ENCODE data around the gene ALKBH7.
"Not testable (repeated sequence)": the region's sequence is repeated elsewhere in the genome, so short reads cannot be mapped to it uniquely, and the experiment has no call there.

Gene ALKBH7, protein sequence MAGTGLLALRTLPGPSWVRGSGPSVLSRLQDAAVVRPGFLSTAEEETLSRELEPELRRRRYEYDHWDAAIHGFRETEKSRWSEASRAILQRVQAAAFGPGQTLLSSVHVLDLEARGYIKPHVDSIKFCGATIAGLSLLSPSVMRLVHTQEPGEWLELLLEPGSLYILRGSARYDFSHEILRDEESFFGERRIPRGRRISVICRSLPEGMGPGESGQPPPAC

DNA sequence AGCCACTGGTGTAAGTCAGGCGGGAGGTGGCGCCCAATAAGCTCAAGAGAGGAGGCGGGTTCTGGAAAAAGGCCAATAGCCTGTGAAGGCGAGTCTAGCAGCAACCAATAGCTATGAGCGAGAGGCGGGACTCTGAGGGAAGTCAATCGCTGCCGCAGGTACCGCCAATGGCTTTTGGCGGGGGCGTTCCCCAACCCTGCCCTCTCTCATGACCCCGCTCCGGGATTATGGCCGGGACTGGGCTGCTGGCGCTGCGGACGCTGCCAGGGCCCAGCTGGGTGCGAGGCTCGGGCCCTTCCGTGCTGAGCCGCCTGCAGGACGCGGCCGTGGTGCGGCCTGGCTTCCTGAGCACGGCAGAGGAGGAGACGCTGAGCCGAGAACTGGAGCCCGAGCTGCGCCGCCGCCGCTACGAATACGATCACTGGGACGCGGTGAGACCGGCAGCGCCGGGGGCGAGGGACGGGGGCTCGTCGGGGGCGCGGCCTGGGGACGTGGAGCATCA is at the start of gene ALKBH7:
Gene ALKBH7 (plus strand): TSS at position 201 of the 502 bp plus-strand sequence. CDS start 27 bp downstream, at position 228.
- peak; percentile 85 to 96 (median 92) for DNase-seq (ENCODE audit: low read depth in 4 of 4, low spot score in 1 of 4)

DNA sequence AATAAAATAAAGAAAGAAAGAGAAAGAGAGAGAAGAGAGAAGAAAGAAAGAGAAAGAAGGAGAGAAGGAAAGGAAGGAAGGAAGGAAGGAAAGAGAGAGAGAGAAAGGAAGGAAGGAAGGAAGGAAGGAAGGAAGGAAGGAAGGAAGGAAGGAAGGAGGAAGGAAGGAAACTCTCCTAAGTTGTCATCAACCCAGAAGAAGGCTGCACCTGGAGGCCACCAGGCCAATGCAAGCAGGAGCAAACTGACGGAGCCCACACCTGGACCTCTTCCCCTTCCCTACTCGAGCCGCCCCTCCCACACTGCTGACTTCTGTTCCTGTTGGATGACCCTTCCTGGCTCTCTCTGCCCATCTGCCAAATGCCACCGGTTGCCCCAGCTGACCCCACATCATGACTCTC is 47.8 kb upstream of the ALKBH7 start:
- no peak for DNase-seq (ENCODE audit: low read depth in 4 of 4, low spot score in 1 of 4)

DNA sequence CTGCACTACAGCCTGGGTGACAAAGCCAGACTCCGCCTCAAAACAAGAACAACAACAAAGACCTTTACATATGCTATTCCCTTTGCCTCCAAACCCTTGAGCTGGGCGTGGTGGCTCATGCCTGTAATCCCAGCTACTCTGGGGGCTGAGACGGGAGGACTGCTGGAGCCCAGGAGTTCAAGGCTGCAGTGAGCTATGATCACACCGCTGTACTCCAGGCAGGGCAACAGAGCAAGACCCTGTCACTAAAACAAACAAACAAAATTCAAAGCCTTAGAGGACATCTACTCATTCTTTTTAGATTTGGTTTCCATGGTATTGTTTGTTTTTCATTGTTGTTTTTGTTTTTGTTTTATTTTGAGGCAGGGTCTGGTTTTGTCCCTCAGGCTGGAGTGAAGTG is 47.0 kb upstream of the ALKBH7 start:
- no peak for DNase-seq (ENCODE audit: low read depth in 4 of 4, low spot score in 1 of 4)

DNA sequence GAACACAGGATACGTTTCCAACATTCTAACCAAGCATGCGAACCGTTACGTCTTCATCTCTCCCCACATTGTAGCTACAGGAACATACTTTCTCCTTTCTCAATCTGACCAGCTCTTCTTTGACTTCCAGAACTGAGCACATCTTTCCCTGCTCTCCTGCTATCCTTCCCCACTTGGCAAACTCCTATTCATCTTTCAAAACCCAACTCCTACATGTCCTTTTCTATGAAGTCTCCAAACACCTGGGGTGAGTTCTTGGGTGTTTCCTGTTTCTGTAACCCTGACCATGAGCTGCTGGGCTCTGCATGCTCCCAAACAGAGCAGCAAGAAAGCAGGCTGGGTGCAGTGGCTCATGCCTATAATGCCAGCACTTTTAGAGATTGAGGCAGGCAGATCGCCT is 45.8 kb upstream of the ALKBH7 start:
- no peak for DNase-seq (ENCODE audit: low read depth in 4 of 4, low spot score in 1 of 4)

DNA sequence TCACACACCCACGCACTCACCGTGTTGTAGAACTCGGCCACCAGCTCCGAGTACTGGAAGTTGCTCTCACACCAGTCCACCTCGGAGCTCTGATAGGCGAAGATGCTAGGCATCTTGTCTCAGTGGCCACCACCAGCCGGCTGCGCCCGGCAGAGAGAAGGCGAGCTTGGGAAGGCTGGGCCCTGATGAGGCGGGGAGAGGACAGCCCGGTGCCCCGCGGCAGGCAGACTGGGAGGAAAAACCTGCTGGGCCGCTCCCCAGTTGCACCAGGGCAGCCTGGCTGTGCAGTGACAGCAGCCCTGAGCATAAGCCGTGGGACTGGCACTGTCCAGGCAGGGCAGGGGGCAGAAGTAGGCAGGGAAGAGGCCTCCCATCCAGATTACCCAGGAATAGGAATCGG is 39.2 kb upstream of the ALKBH7 start, which contains the start of gene ACER1:
Gene ACER1 (minus strand): TSS at position 174 of the 400 bp plus-strand sequence. CDS start 61 bp downstream, at position 113.
- no peak for DNase-seq (ENCODE audit: low read depth in 4 of 4, low spot score in 1 of 4)

DNA sequence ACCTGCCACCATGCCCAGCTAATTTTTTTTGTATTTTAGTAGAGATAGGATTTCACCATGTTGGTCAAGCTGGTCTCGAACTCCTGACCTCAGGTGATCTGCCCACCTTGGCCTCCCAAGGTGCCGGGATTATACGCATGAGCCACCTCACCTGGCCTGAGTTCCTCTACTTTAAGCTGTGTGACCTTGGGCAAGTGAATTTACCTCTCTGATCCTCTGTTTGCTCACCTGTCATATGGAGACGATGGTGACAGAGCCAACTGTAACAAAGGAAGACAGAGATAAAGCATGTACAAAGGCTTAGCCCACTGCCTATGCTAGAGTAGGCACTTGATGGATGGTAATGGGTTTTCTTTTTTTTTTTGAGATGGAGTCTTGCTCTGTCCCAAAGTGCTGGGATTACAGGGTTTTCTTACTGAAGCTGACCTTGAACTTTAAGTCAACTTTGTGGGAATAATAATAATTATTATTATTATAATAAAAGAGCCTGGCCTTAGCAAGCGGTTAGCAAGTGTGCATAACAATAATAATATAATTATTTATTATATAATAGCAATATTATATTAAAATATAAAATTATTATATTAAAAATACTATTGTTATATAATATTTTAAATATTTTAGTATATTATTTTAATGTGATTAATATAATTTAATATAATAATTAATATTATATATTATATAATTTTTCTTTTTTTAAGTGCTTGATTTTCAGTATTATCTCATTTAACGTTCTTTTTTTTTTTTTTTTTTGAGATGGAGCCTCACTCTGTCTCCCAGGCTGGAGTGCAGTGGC is 37.9 kb upstream of the ALKBH7 start:
- no peak for DNase-seq (ENCODE audit: low read depth in 4 of 4, low spot score in 1 of 4)

DNA sequence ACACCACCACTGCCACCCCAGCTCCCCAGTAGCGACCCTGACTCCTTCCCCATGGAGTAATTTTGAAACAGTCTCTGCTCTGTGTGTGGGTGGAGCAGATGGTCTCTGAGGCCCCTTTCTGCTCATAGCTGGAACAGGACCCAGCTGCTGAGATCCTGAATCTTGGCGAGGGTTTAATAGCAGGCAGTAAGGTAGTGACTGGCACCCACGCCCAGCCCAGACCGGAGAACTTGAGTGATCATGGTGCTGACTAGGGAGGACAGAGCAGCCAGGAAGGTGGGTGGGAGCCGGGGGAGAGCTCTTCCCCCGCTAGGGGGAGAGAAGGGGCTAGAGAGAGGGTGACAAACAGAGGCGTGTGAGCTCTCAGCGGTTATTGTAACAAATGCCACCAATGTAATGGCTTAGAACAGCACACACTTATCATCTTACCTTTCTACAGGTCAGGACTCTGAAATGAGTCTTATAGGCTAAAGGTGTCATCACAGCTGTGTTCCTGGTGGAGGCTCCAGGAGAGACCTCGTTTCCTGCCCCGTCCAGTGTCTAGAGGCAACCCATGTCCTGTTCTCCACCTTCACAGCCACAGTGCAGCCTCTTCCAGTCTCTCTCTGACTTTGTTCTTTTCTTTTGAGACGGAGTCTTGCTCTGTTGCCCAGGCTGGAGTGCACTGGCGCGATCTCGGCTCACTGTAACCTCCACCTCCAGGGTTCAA is 31.9 kb upstream of the ALKBH7 start:
- no peak for DNase-seq (ENCODE audit: low read depth in 4 of 4, low spot score in 1 of 4)

DNA sequence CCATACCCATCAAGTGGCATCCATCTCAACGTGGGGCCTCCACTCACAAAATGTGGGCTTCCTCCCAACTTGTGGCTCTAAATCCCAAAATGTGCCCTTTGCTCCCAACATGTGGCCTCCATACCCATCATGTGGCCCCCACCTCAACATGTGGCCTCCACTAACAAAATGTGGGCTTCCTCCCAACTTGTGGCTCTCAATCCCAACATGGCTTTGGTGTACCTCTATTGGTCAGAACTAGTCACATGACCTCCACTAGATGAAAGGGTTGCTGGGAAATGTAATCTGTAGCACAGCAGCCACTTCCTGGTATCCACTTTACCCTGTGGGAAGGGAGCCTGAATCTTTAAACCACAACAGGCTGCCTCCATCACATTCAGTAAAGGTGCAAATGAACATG is 29.1 kb upstream of the ALKBH7 start:
- DNase-seq (ENCODE audit: low read depth in 4 of 4, low spot score in 1 of 4): no peak

DNA sequence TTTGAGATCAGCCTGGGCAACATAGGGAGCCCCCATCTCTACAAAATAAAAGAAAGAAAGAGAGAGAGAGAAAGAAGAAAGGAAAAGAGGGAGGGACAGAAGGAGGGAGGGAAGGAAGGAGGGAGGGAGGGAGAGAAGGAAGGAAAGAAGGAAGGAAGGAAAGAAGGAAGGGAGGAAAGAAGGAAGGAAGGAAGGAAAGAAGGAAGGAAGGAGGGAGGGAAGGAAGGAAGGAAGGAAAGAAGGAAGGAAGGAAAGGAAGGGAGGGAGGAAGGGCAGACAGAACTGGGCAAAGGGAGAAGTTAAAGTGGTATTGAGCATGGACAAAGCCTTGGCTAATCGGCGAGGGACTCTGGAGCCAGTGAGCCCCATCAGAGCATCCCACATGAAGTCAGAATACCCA is 23.3 kb upstream of the ALKBH7 start:
- not testable (repeated sequence) for DNase-seq (ENCODE audit: low read depth in 4 of 4, low spot score in 1 of 4)

DNA sequence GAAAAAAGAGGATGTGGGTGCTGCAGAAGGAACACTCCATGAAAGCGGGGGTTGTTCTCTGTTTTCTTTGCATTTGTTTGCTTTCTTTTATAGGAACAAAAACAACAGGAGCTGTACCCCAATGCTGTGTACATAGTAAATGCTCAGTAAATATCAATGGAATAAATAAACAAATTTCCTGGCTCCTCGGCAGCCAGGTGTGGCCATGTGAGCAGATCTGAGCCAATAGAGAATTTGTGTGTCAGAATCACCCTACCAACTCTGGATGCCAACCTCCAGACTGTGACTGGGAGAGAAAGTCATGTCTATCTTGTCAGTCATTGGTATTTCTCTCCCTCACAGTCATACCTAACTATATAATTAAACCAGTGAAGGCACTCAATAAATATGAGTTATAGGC is 21.9 kb upstream of the ALKBH7 start:
- DNase-seq (ENCODE audit: low read depth in 4 of 4, low spot score in 1 of 4): no peak

DNA sequence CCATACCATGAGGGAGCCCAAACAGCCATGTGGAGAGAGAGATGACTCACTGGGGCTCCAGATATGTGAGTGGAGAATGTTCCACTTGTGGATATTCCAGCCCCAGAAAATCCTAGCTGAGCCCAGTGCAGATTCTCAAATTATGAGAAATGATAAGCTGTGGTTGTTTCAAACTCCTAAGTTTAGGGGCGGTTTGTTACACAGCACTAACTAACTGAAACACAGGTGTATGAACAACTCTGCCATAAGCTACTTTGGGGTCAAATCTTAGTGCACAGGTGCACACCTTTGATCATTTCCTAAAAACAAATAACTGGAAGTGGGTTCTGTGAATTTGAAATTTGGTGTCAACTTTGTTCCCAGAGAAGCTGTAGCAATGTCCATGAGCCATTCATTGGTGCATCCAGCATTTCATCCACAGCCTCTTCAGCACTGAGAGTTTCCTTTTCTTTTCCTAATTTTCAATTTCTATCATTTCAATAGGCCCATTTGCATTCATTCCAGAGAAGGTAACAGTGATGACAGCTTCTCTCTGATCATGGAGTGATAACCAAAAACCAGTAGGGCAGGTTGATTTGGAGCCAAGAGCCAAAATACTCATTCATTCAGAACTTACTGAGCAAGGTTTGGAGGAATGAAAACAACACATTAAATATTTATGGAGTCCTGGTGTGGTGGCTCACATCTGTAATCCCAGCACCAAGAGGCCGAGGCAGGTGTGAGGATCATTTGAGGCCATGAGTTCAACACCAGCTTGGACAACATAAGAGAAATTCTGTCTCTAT is 20.0 kb upstream of the ALKBH7 start:
- DNase-seq (ENCODE audit: low read depth in 4 of 4, low spot score in 1 of 4): no peak

DNA sequence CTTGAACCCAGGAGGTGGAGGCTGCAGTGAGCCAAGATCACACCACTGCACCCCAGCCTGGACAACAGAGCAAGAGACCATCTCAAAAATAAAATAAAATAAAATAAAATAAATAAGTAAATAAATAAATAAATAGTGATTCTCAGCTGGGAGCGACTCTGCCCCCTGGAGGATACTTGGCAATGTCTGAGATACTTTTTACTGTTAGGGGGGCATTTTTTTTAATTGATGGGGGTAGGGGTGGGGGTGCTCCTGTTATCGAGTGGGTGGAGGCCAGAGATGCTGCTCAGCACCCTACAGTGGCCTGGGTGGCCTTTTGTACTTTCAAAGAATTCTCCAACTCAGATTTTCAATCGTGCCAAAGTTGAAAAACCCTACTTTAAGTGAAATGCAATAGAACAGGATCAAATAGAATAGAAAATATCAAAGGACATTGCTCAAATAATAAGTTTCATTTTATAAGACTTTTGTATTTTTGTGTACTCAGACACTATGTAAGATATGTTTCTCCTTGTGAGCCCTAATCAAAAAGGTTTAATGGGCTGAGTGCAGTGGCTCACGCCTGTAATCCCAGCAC is 18.4 kb upstream of the ALKBH7 start:
- no peak for DNase-seq (ENCODE audit: low read depth in 4 of 4, low spot score in 1 of 4)

DNA sequence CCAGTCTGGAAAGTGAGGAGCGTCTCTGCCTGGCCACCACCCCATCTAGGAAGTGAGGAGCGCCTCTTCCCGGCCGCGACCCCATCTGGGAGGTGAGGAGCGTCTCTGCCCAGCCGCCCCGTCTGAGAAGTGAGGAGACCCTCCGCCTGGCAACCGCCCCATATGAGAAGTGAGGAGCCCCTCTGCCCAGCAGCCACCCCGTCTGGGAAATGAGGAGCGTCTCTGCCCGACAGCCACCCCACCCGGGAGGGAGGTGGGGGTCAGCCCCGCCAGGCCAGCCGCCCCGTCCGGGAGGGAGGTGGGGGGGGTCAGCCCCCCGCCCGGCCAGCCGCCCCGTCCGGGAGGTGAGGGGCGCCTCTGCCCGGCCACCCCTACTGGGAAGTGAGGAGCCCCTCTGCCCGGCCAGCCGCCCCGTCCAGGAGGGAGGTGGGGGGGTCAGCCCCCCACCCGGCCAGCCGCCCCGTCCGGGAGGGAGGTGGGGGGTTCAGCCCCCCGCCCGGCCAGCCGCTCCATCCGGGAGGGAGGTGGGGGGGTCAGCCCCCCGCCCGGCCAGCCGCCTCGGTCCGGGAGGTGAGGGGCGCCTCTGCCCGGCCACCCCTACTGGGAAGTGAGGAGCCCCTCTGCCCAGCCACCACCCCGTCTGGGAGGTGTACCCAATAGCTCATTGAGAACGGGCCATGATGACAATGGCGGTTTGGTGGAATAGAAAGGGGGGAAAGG is 17.1 kb upstream of the ALKBH7 start:
- not testable (repeated sequence) for DNase-seq (ENCODE audit: low read depth in 4 of 4, low spot score in 1 of 4)

DNA sequence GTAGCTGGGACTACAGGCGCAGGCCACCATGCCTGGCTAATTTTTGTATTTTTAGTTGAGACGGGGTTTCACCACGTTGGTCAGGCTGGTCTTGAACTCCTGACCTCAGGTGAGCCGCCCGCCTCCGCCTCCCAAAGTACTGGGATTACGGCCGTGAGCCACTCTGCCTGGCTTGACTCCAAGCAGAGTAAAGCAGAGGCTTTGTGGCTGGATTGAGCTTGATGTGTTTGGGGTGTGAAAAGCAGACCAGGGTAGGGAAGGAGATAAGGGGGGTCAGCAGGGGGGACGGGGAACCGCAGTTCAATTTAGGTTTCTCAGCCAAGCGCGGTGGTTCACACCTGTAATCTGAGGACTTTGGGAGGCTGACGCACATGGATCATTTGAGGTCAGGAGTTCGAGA is 15.4 kb upstream of the ALKBH7 start:
- DNase-seq (ENCODE audit: low read depth in 4 of 4, low spot score in 1 of 4): no peak

DNA sequence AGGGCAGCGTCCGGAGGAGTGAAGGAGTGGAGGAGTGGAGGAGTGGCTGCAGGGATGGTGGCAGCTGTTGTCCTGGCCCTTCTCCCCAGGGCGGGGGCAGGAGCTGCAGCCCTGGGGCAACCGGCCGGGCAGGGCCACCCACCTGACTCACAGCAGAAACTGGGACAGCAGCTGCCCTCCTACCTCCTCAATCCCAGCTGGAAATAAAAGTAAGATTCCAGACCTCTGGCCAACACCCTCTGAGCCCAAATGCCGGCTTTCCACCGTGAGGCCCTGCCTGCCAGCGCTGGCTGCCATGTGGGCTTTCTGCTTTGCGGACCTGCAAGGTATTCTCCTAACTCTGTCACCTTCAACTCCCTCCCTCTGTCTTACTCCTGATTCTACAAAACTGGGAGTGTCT is 14.6 kb upstream of the ALKBH7 start:
- no peak for DNase-seq (ENCODE audit: low read depth in 4 of 4, low spot score in 1 of 4)

DNA sequence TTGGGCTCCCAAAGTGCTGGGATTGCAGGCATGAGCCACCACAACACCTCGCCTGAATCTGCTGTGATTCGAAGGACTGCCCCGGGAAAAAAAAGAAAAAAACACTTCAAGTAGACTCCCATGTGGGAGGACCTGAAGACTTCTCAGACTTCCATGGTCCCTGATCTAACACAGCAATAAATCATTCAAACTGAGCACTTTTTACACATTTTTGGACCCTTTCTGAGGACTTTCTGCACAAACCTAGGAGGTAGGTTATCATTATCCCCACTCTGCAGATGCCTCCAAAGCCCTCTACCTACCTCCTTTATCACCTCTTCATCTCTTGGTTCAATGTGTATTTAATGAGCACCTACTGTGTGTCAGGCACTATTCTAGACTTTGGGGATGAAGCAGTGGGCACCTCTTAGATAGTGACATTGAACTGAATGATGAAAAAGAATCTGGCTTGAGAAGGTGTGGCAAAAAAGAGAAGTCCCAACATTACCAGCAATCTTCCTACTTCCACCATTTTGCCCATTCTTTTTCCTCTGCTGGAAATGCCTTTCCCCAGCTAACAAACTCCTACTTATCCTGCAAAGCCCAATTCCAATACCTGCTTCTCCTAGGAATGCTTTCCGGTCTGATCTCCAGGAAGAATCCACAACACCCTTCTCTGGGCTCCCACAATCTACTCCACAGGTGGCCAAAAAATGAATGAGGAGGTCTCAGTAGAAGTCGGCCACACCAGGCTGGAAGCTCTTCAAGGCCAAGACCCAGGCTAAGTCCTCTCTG is 12.8 kb upstream of the ALKBH7 start:
- DNase-seq (ENCODE audit: low read depth in 4 of 4, low spot score in 1 of 4): no peak

DNA sequence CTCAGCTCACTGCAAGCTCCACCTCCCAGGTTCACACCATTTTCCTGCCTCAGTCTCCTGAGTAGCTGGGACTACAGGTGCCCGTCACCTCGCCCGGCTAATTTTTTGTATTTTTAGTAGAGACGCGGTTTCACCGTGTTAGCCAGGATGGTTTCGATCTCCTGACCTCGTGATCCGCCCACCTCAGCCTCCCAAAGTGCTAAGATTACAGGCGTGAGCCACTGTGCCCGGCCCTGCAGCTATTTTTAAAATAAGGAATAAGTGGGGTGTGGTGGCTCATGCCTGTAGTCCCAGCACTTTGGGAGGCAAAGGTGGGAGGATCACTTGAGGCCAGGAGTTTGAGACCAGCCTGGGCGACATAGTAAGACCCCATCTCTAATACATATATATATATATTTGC is 12.1 kb upstream of the ALKBH7 start:
- not testable (repeated sequence) for DNase-seq (ENCODE audit: low read depth in 4 of 4, low spot score in 1 of 4)

DNA sequence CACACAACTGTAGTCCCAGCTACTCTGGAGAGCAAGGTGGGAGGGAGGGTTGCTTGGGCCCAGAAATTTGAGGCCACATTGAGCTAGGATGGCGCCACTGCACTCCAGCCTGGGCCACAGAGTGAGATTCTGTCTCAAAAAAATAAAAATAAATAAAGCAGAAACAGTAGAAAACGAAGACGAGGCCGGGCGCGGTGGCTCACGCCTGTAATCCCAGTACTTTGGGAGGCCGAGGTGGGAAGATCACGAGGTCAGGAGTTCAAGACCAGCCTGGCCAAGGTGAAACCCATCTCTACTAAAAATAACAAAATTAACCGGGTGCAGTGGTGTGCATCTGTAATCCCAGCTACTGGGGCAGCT is 11.8 kb upstream of the ALKBH7 start:
- not testable (repeated sequence) for DNase-seq (ENCODE audit: low read depth in 4 of 4, low spot score in 1 of 4)

DNA sequence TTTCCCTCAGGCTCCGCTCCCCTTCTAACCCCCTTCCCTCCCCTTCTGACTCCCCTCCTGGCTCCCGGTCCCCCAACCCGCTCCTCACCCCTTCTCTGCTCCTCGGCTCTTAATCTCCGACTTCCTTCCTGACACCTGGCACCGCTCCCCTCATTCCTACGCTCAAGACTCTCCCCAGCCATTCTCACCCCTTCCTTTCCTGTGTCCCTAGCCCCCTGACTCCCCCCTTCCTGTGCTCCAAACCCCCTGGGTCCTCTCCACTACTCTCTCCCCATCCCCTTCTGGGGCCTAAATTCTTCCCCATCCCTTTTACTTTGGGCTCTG is 10.6 kb upstream of the ALKBH7 start:
- no peak for DNase-seq (ENCODE audit: low read depth in 4 of 4, low spot score in 1 of 4)
